Colonic mucosa (tissue), 4 donors: ENCODE data around the gene ATXN7L1. TPM values are rescaled to one million over a fixed set of nuclear protein-coding genes. Genes with fewer than 3 reads are reported as not detected.

Source experiments
- DNase-seq: peaks from one replicate; pipeline ENCODE4 v3.0.0-alpha.2; 2020
- H3K27ac ChIP-seq: fragments of 200-600 bp; one replicate; pipeline ENCODE4 v1.8.0; 2021
- H3K27me3 ChIP-seq: fragments of 200-600 bp; one replicate; pipeline ENCODE4 v1.8.0; 2021
- H3K36me3 ChIP-seq: fragments of 200-600 bp; one replicate; pipeline ENCODE4 v1.8.0; 2021
- H3K4me1 ChIP-seq: fragments of 200-600 bp; one replicate; pipeline ENCODE4 v1.8.0; 2021; ENCODE audit warnings: mild to moderate bottlenecking
- H3K4me3 ChIP-seq: fragments of 200-600 bp; one replicate; pipeline ENCODE4 v1.8.0; 2021
- H3K9ac ChIP-seq, 2 donors: one replicate each; pipeline ENCODE4 v1.7.0; 2013; ENCODE audit warnings: control low read depth in 2 of 2, low read depth in 2 of 2, low read length in 2 of 2
- H3K9me3 ChIP-seq: fragments of 200-600 bp; one replicate; pipeline ENCODE4 v1.8.0; 2021
- CTCF ChIP-seq: fragments of 200-600 bp; IDR thresholded peaks from one replicate; pipeline ENCODE4 v1.8.0; 2022; ENCODE audit warnings: antibody characterized with exemption, mild to moderate bottlenecking
- intact Hi-C: fragments of 100-400 bp; cut with DNase I; formaldehyde crosslinking; loops from one replicate; pipeline ENCODE4 v1.14.1; 2022
- total RNA-seq, 2 donors: library from RNA; stranded (reverse); fragmentation: NEBNext Ultra II Directional in 1 of 2; extraction: Animal tissue kit (Norgen Biotek cat#: 25700) in 1 of 2; gene quantifications; one replicate each; pipeline ENCODE4 v1.2.1, GENCODE V29; 2021
- donor health status: healthy.
- donor health status: DM: no; HTN: no; CAD: no.
- donor health status: DM: no; HTN: no; CAD: no.

ATXN7L1 gene
- total RNA-seq, 2 donors from 2014 or later = 13.0 to 15.1 TPM

GRCh38 chr7:105805447-105806019 is 70.9 kb downstream of the ATXN7L1 start:
- H3K4me1 ChIP-seq = peaks cover 8% of the 10 kb centered on the region
- H3K9me3 ChIP-seq = no peaks in the 10 kb centered on the region
- H3K9ac ChIP-seq = no peak overlapping the region
- no peaks in the 10 kb centered on the region for H3K27me3 ChIP-seq
- H3K27ac ChIP-seq = no peak overlapping the region
- no peak for DNase-seq
- H3K36me3 ChIP-seq = no peaks in the 10 kb centered on the region
- no peak for TF ChIP-seq CTCF
- no peak overlapping the region for H3K4me3 ChIP-seq
- intact Hi-C loops = no loop called here

- Histone ChIP-seq H3K36me3 (no peaks in the 10 kb centered on the region), H3K4me3 (no peak overlapping the region), H3K4me1 (peaks cover 8% of the 10 kb centered on the region), H3K9me3 (no peaks in the 10 kb centered on the region), H3K27ac (no peak overlapping the region), H3K27me3 (no peaks in the 10 kb centered on the region), H3K9ac (no peak overlapping the region)
- intact Hi-C loops = no loop called here
- no peak for DNase-seq
- TF ChIP-seq CTCF = no peak
Observed at GRCh38 chr7:105803429-105803736, 73.0 kb downstream of the ATXN7L1 start.

- H3K27ac ChIP-seq = no peak overlapping the region
- H3K27me3 ChIP-seq = no peaks in the 10 kb centered on the region
- DNase-seq = no peak
- no peaks in the 10 kb centered on the region for H3K36me3 ChIP-seq
- no peak overlapping the region for H3K9ac ChIP-seq
- no peaks in the 10 kb centered on the region for H3K9me3 ChIP-seq
- H3K4me1 ChIP-seq = peaks cover 8% of the 10 kb centered on the region
- no peak overlapping the region for H3K4me3 ChIP-seq
- TF ChIP-seq CTCF = no peak
- intact Hi-C loops = no loop called here
Observed at GRCh38 chr7:105802604-105803428, 73.6 kb downstream of the ATXN7L1 start.

- no peak for TF ChIP-seq CTCF
- no peak overlapping the region for H3K9ac ChIP-seq
- no peak for DNase-seq
- H3K9me3 ChIP-seq = no peaks in the 10 kb centered on the region
- H3K4me3 ChIP-seq = no peak overlapping the region
- H3K4me1 ChIP-seq = no peaks in the 10 kb centered on the region
- H3K27ac ChIP-seq = no peak overlapping the region
- intact Hi-C loops = no loop called here
- H3K36me3 ChIP-seq = no peaks in the 10 kb centered on the region
- no peaks in the 10 kb centered on the region for H3K27me3 ChIP-seq
Observed at GRCh38 chr7:105800849-105801534, 75.4 kb downstream of the ATXN7L1 start.

GRCh38 chr7:105800442-105800841 is 76.0 kb downstream of the ATXN7L1 start:
- TF ChIP-seq CTCF = no peak
- Histone ChIP-seq H3K4me1 (no peaks in the 10 kb centered on the region), H3K27ac (no peak overlapping the region), H3K9me3 (no peaks in the 10 kb centered on the region), H3K36me3 (no peaks in the 10 kb centered on the region), H3K27me3 (no peaks in the 10 kb centered on the region), H3K9ac (no peak overlapping the region), H3K4me3 (no peak overlapping the region)
- DNase-seq = no peak
- intact Hi-C loops = no loop called here
